K562 (cell line): ENCODE measurements around the gene MRPL30. TPM values are rescaled to one million over a fixed set of nuclear protein-coding genes. Genes with fewer than 3 reads are reported as not detected.

ENCODE experiments used
- CHAMP1 ChIP-seq: fragments of 450-650 bp; IDR thresholded peaks from 2 replicates; pipeline ENCODE4 v1.6.1; 2016; ENCODE audit warnings: mild to moderate bottlenecking
- DNMT1 ChIP-seq: fragments of 450-650 bp; IDR thresholded peaks from 2 replicates; pipeline ENCODE4 v1.6.1; 2016; ENCODE audit warnings: antibody characterized with exemption, mild to moderate bottlenecking
- EZH2 ChIP-seq: IDR thresholded peaks from 2 replicates; pipeline ENCODE4 v1.6.1; 2012; ENCODE audit warnings: low read depth, mild to moderate bottlenecking, inconsistent platforms, low read length, borderline replicate concordance
- NFYB ChIP-seq: IDR thresholded peaks from 2 replicates; pipeline ENCODE4 v1.6.1; 2011; ENCODE audit warnings: mild to moderate bottlenecking, moderate library complexity; ENCODE audit not compliant: insufficient read length; ENCODE audit errors: extremely low read depth
- NR2C2 ChIP-seq, 2 experiments: fragments of 200-800 bp in 1 of 2; sonication (Bioruptor generic) in 1 of 2; sonication (generic) in 1 of 2; formaldehyde crosslinking in 1 of 2; IDR thresholded peaks; 2 replicates each; pipeline versions ENCODE4 v1.6.1 to v1.8.0; 2016 to 2022; ENCODE audit warnings: mild to moderate bottlenecking in 1 of 2, missing compliant biosample characterization in 1 of 2, missing genetic modification characterization in 1 of 2, missing genetic modification reagents in 1 of 2
- PTTG1 ChIP-seq: fragments of 450-650 bp; IDR thresholded peaks from 2 replicates; pipeline ENCODE4 v1.6.1; 2016; ENCODE audit warnings: low read depth, mild to moderate bottlenecking, missing genetic modification characterization, missing compliant biosample characterization
- REST ChIP-seq, 2 experiments: fragments of 450-650 bp; formaldehyde crosslinking in 1 of 2; IDR thresholded peaks; 2 replicates each; pipeline versions ENCODE4 v1.4.0 to v1.6.1; 2014 to 2020; ENCODE audit warnings: mild to moderate bottlenecking in 2 of 2, borderline replicate concordance in 1 of 2, low read depth in 1 of 2
- SMARCA5 ChIP-seq: fragments of 450-650 bp; IDR thresholded peaks from 2 replicates; pipeline ENCODE4 v1.6.1; 2016
- SP1 ChIP-seq: sonication (generic); formaldehyde crosslinking; IDR thresholded peaks from 2 replicates; pipeline ENCODE4 v1.8.1; 2022; ENCODE audit warnings: mild to moderate bottlenecking, missing genetic modification reagents
- TAF7 ChIP-seq: fragments of 450-650 bp; IDR thresholded peaks from 2 replicates; pipeline ENCODE4 v1.6.1; 2016; ENCODE audit warnings: missing genetic modification characterization, missing compliant biosample characterization
- ZFP30 ChIP-seq: fragments of 250-450 bp; sonication (Bioruptor Pico); IDR thresholded peaks from 2 replicates; pipeline ENCODE4 v1.8.0; 2022; ENCODE audit warnings: moderate library complexity, mild to moderate bottlenecking, inconsistent platforms, borderline replicate concordance
- ZNF436 ChIP-seq: fragments of 250-450, 450-650 bp; sonication (Bioruptor Pico); formaldehyde crosslinking; IDR thresholded peaks from 2 replicates; pipeline ENCODE4 v1.7.0; 2020; ENCODE audit warnings: mild to moderate bottlenecking
- polyA plus RNA-seq, 8 experiments: library from polyadenylated mRNA; depleted of rRNA in 4 of 8; stranded (reverse) in 5 of 8; unstranded in 3 of 8; fragments of >200 nt; fragmentation: Nextera tagmentation in 2 of 8; fragmentation: Illumina TruSeq in 1 of 8; extraction: Ambion mirVana in 2 of 8; extraction: Trizol in 1 of 8; gene quantifications; 2 replicates each; pipeline versions ENCODE4 v1.2.1 to v1.2.3, GENCODE V29; 2011 to 2014; ENCODE audit warnings: inconsistent platforms in 1 of 8, missing spikeins in 1 of 8
- total RNA-seq, 7 experiments: library from RNA; depleted of rRNA in 6 of 7; stranded (reverse); fragments of >200 nt in 6 of 7; fragmentation: Illumina TruSeq in 2 of 7; extraction: Trizol in 2 of 7; gene quantifications; 2 replicates each; pipeline versions ENCODE4 v1.2.1 to v1.2.3, GENCODE V29; 2011 to 2021; ENCODE audit warnings: low replicate concordance in 1 of 7
- TF ChIP-seq, protein P1 (sequence below): sonication (generic); formaldehyde crosslinking; IDR thresholded peaks from 2 replicates; pipeline ENCODE4 v1.8.1; 2023; ENCODE audit warnings: mild to moderate bottlenecking, missing genetic modification reagents

MRPL30 gene
- total and polyA plus RNA-seq, 9 of the 15 experiments (the other 6 are each of a cell fraction or from before 2014, with no cell fraction given) = 63.3 to 130 (median 87.0) TPM

- peak; percentile 94 for TF ChIP-seq NR2C2 (CRISPR knock-in tag; IDR thresholded peaks at IDR 0.05)
- TF ChIP-seq NR2C2 (tag; IDR thresholded peaks at IDR 0.05) = peak; percentile 99
- TF ChIP-seq EZH2 = no peak
- TF ChIP-seq DNMT1 = no peak
- no peak for TF ChIP-seq PTTG1
- peak; percentile 96 for TF ChIP-seq TAF7 (tag)
- TF ChIP-seq, protein P1, sequence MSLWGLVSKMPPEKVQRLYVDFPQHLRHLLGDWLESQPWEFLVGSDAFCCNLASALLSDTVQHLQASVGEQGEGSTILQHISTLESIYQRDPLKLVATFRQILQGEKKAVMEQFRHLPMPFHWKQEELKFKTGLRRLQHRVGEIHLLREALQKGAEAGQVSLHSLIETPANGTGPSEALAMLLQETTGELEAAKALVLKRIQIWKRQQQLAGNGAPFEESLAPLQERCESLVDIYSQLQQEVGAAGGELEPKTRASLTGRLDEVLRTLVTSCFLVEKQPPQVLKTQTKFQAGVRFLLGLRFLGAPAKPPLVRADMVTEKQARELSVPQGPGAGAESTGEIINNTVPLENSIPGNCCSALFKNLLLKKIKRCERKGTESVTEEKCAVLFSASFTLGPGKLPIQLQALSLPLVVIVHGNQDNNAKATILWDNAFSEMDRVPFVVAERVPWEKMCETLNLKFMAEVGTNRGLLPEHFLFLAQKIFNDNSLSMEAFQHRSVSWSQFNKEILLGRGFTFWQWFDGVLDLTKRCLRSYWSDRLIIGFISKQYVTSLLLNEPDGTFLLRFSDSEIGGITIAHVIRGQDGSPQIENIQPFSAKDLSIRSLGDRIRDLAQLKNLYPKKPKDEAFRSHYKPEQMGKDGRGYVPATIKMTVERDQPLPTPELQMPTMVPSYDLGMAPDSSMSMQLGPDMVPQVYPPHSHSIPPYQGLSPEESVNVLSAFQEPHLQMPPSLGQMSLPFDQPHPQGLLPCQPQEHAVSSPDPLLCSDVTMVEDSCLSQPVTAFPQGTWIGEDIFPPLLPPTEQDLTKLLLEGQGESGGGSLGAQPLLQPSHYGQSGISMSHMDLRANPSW (CRISPR knock-in tag) = no peak
- no peak for TF ChIP-seq ZNF436 (CRISPR knock-in tag)
- TF ChIP-seq NFYB = no peak
- TF ChIP-seq REST (IDR thresholded peaks at IDR 0.05; ENCODE audit: borderline replicate concordance) = peak; percentile 63
- no peak for TF ChIP-seq REST (CRISPR knock-in tag; IDR thresholded peaks at IDR 0.05; ENCODE audit: low read depth)
- peak; percentile 92 for TF ChIP-seq SP1 (CRISPR knock-in tag)
- no peak for TF ChIP-seq SMARCA5
- peak; percentile 63 for TF ChIP-seq CHAMP1
- no peak for TF ChIP-seq ZFP30 (CRISPR knock-in tag)
Measured at GRCh38 chr2:99180755-99181623, at the start of gene MRPL30, which contains the start of gene MITD1 (continued).
